ENCODE measurements around the gene FAM241B.

- TF ChIP-seq, protein P1, sequence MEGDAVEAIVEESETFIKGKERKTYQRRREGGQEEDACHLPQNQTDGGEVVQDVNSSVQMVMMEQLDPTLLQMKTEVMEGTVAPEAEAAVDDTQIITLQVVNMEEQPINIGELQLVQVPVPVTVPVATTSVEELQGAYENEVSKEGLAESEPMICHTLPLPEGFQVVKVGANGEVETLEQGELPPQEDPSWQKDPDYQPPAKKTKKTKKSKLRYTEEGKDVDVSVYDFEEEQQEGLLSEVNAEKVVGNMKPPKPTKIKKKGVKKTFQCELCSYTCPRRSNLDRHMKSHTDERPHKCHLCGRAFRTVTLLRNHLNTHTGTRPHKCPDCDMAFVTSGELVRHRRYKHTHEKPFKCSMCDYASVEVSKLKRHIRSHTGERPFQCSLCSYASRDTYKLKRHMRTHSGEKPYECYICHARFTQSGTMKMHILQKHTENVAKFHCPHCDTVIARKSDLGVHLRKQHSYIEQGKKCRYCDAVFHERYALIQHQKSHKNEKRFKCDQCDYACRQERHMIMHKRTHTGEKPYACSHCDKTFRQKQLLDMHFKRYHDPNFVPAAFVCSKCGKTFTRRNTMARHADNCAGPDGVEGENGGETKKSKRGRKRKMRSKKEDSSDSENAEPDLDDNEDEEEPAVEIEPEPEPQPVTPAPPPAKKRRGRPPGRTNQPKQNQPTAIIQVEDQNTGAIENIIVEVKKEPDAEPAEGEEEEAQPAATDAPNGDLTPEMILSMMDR (IDR thresholded peaks at IDR 0.05), result no peak
- no peak for TF ChIP-seq POLR2A (IDR thresholded peaks at IDR 0.05)
- TF ChIP-seq EP300 (IDR thresholded peaks at IDR 0.05), result no peak
Observed at GRCh38 chr10:69634759-69635425, 4.8 kb downstream of the FAM241B start.
